ENCODE data around the gene NDUFS4.
"Not testable (repeated sequence)": the region's sequence is repeated elsewhere in the genome, so short reads cannot be mapped to it uniquely, and the experiment has no call there.

Gene NDUFS4

DNA sequence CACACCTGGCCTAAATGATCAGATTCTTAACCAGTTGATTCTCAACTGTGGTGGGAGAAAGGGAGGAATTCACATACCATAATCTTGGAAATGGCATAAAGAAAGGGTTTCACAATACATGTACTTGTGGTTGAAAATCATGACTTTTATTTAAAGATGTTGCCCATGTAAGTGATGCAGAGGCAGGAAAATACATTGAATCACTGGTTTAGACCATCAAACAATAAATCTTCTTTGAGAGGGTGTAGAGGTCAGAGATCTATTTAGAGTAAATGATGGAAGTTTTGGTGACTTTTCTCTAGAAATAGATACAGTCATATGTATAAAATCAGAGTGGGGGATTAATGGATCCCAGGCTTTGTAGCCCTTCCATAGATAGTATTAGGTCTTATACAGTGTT is 15.4 kb downstream of the NDUFS4 start:
- no peak for DNase-seq

DNA sequence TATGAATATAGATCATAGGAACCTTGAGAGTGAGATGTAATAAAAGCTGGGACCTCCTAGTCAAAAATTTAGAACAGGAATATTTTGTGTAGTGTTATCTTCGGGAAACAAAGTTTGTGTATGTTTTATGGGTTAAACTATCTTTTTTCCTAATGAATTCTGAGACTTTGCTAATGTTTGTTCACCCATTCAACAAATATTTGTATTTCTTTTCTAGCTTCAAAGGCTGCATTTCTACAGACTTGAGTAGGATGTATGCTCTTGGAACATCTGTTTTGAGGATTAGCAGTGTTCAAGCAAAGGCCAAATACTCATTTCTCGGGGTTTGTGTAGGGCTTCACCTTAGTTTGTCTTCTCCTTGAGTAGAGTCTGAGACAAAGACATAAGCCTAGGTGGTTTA is 16.2 kb downstream of the NDUFS4 start:
- DNase-seq = no peak

- no peak for DNase-seq
Observed at GRCh38 chr5:53578854-53579253, 18.4 kb downstream of the NDUFS4 start.

DNA sequence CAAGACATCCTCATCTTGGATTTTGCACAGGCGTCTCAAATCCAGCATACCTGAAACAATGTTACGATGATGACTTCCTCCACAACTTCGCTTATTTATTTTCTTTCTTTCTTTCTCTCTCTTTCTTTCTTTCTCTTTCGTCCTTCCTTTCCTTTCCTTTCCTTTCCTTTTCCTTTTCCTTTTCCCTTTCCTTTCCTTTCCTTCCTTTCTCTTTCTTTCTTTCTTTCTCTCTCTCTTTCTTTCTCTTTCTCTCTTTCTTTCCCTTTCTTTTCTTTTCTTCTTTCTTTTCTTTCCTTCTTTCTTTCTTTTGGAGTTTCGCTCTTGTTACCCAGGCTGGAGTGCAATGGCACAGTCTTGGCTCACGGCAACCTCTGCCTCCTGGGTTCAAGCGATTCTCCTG is 20.1 kb downstream of the NDUFS4 start:
- no peak for DNase-seq

DNA sequence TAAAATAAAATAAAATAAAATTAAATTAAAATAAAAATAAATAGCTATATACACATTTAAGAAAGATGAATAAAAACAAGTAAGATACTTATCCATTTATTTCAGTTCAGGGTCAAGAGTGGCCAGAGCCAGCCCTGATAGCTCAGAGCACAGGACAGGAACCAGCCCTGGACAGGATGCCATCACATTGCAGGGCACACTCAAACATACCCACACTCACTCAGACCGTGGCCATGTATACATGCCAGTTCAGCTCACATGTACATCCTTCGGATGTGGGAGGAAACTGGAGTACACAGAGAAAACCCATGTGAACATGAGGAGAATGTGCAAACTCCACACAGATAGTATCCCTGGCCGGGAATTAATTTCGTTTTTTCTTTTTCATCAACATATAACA is 21.8 kb downstream of the NDUFS4 start:
- no peak for DNase-seq

DNA sequence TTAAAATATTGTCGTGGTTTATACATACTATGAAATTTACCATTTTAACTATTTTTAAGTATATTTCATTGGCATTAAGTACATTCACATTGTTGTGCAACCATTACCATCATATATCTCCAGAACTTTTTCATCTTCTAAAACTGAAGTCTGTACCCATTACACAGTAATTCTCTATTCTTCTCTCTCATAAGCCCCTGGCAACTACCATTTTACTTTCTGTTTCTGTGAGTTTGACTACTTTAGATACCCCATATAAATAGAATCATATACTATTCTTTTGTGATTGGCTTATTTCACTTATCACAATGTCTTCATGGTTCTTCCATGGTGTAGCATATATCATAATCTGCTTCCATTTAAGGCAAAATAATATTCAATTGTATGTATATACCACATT is 30.3 kb downstream of the NDUFS4 start:
- no peak for DNase-seq

GRCh38 chr5:53594419-53594818 is 34.0 kb downstream of the NDUFS4 start:
- DNase-seq = no peak

- DNase-seq = no peak
Observed at GRCh38 chr5:53597894-53598293, 37.5 kb downstream of the NDUFS4 start.

GRCh38 chr5:53601570-53601969 is 41.1 kb downstream of the NDUFS4 start:
- no peak for DNase-seq

GRCh38 chr5:53603009-53603687 is 42.7 kb downstream of the NDUFS4 start:
- DNase-seq = no peak

DNA sequence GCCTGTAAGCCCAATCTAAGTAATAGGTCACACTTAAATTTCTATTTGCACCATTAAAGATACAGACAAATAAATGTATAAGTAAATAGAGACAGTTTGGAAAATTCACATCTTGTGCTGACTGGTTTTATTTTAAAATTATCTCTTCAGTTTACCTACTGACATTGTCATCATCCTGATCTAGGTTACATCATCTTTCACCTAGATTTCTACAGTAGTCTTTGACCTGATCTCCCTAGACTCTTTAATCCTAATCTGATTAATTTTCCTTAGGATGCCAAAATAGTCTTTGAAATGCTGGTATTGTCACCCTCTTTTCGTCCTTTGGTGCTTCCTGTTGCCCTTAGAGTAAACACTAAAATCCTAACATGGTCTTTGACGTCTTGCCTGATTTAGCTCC is 43.9 kb downstream of the NDUFS4 start:
- no peak for DNase-seq

GRCh38 chr5:53607886-53608285 is 47.4 kb downstream of the NDUFS4 start:
- no peak for DNase-seq

GRCh38 chr5:53608897-53609296 is 48.5 kb downstream of the NDUFS4 start:
- not testable (repeated sequence) for DNase-seq

GRCh38 chr5:53613061-53613460 is 52.6 kb downstream of the NDUFS4 start:
- no peak for DNase-seq

GRCh38 chr5:53613536-53613935 is 53.1 kb downstream of the NDUFS4 start:
- no peak for DNase-seq

DNA sequence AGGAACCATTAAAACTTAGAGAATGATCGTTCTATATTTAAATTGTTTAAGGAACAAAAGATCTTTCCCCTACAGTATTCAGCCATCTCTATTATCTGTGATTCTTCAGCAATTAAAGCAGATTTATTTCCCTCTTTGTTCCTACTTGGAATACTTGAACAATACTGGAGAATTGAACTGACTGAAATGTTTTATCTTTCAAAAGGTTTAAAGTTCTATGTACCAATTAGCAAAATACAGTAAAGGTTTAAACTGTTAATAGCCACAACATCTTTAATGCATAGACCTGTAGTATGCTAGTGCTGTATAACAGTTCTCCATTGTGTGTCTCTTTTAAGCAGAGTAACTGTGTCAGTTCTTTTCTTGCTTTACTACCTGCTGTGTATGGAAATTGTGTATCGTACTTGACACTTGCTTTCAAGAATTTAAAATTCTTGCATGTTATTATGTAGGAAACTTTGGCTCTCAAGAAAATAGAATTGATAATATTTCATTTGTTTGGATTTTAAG is 54.0 kb downstream of the NDUFS4 start:
- no peak for DNase-seq

- DNase-seq = no peak
Observed at GRCh38 chr5:53616939-53617549, 56.6 kb downstream of the NDUFS4 start.

- DNase-seq = no peak
Observed at GRCh38 chr5:53631251-53631650, 70.8 kb downstream of the NDUFS4 start.

DNA sequence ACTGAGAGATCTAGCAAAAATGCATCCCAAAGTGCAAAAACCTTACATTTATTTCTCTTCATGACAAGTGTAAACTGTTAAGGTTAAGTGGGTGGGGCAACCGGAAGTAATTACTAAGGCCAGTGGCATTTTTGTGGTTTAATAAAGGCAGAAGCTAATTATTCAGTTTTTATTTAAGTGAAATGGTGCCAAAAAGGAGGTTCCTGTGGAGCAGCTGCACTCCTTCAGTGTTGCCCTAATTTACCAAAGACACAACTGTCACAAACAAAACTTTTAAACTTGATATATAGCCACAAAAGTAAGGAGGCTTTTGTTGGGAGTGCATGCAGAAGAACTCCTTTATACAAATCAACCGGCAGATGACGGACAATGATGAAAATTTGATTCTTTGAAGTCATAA is 81.6 kb downstream of the NDUFS4 start:
- no peak for DNase-seq

GRCh38 chr5:53643445-53643844 is 83.0 kb downstream of the NDUFS4 start:
- DNase-seq = no peak

DNA sequence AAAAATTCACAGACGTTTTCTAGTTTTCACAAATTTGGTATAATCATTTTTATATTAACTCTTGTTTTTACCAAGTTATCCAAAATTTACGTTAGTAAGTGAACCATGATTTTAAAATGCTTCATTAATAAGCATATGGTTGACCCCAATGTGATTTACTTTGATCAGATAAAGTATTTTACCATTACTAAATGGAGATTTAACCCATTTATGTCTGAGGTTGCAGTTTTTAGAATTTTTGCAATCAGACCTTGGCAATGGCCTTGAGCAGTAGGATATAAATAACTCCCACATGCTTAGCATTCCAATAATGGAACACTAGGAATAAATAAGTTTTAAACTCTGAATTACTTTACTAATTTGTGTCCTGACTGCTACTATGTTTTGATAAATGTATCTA is 84.6 kb downstream of the NDUFS4 start:
- no peak for DNase-seq

GRCh38 chr5:53649352-53649751 is 88.9 kb downstream of the NDUFS4 start:
- no peak for DNase-seq

GRCh38 chr5:53660573-53660972 is 100.1 kb downstream of the NDUFS4 start:
- DNase-seq = not testable (repeated sequence)

GRCh38 chr5:53665313-53665712 is 104.9 kb downstream of the NDUFS4 start:
- not testable (repeated sequence) for DNase-seq

- no peak for DNase-seq
Observed at GRCh38 chr5:53667621-53668020, 107.2 kb downstream of the NDUFS4 start.
